ENCODE data around the gene RAB7A.

- TF ChIP-seq EZH2 (IDR thresholded peaks at IDR 0.05; ENCODE audit: insufficient read depth, poor library complexity, severe bottlenecking) (no peak), EZH2phosphoT487 (IDR thresholded peaks at IDR 0.05; ENCODE audit: insufficient read depth, low read depth) (no peak)
These were observed 68.2 kb downstream of the RAB7A start for GRCh38 chr3:128794067-128794768.
